ENCODE results near the gene TENM4.

TENM4 gene

DNA sequence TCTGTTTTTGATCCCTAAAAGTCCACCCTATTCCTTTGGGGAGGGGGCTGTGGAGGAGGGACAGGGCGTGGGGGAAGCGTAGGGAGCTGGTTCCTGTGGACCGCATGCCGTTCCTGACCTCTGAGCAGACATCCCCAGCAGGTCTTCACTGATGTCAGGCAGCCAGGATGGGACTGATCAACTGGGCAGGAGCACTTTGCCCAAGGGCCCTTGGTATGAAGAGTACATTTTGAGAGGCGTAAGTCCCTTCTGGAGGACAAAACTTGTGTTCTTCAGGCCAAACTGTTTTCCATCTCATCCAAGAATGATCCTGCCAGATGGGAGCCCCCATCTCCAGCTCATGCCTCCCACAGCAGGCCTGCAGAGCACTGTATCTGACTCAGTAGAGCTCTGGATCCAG is 785.3 kb downstream of the TENM4 start:
- Histone ChIP-seq H3K27ac (ENCODE audit: extremely low read depth, low read depth, low read length) (no peak overlapping the region), H3K36me3 (ENCODE audit: control insufficient read depth in 2 of 2, insufficient read depth in 1 of 2, low read length in 2 of 2) (no peaks in the 10 kb centered on the region), H3K4me3 (ENCODE audit: low read depth, low read length) (no peak overlapping the region), H3K4me1 (ENCODE audit: control insufficient read depth, insufficient read depth, low read length) (no peaks in the 10 kb centered on the region), H3K9me3 (ENCODE audit: control insufficient read depth, insufficient read depth, low read depth, low read length) (no peaks in the 10 kb centered on the region)
- POLR2A ChIA-PET: no interaction called here
- CTCF ChIA-PET: interaction anchor here (0.8 to 4.1 kb wide), 2 partner anchors 10 to 60 kb away, joined by 4 to 20 read pairs; no protein-coding TSS in a partner anchor
- TF ChIP-seq ZNF157 (tag by site-specific recombination; IDR thresholded peaks at IDR 0.05) (no peak), ZNF558 (tag by site-specific recombination; IDR thresholded peaks at IDR 0.05) (no peak)

DNA sequence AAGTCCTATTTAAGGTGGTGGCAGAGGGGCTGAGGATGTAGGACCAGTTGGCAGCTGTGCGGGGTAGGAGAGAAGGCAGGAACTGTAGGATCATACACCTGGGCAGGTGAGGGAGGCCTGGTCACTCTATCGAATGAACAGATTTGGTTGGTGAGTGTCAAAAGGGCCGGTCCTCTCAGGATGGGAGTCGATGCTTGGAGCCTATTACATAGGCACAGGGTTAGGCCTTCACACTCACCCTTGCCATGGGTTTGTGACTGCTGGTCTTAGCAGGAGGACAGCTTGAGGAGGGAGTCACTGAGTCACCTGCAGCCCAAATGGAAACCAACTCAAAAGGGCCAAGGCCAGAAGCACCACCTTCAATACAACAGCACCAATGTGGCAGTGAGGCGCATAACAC is 786.0 kb downstream of the TENM4 start:
- TF ChIP-seq, protein P1, sequence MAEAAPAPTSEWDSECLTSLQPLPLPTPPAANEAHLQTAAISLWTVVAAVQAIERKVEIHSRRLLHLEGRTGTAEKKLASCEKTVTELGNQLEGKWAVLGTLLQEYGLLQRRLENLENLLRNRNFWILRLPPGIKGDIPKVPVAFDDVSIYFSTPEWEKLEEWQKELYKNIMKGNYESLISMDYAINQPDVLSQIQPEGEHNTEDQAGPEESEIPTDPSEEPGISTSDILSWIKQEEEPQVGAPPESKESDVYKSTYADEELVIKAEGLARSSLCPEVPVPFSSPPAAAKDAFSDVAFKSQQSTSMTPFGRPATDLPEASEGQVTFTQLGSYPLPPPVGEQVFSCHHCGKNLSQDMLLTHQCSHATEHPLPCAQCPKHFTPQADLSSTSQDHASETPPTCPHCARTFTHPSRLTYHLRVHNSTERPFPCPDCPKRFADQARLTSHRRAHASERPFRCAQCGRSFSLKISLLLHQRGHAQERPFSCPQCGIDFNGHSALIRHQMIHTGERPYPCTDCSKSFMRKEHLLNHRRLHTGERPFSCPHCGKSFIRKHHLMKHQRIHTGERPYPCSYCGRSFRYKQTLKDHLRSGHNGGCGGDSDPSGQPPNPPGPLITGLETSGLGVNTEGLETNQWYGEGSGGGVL (tag by site-specific recombination; IDR thresholded peaks at IDR 0.05): no peak
- TF ChIP-seq ZBTB17 (tag by site-specific recombination; IDR thresholded peaks at IDR 0.05) (no peak), ZNF529 (tag by site-specific recombination; IDR thresholded peaks at IDR 0.05; ENCODE audit: insufficient replicate concordance) (no peak), ZNF24 (tag by site-specific recombination; IDR thresholded peaks at IDR 0.05) (no peak), ZNF211 (tag by site-specific recombination; IDR thresholded peaks at IDR 0.05; ENCODE audit: low read depth) (no peak), ZNF23 (tag by site-specific recombination; IDR thresholded peaks at IDR 0.05; ENCODE audit: borderline replicate concordance) (no peak), ZNF76 (tag by site-specific recombination; IDR thresholded peaks at IDR 0.05; ENCODE audit: borderline replicate concordance, low read depth) (no peak), ZNF132 (tag by site-specific recombination; IDR thresholded peaks at IDR 0.05; ENCODE audit: borderline replicate concordance) (no peak), ZNF514 (tag by site-specific recombination; IDR thresholded peaks at IDR 0.05) (no peak), OVOL3 (tag by site-specific recombination; IDR thresholded peaks at IDR 0.05) (no peak), ZNF274 (IDR thresholded peaks at IDR 0.05; ENCODE audit: low read length) (no peak), ZNF274 (tag by site-specific recombination; IDR thresholded peaks at IDR 0.05; ENCODE audit: borderline replicate concordance) (no peak)
- TF ChIP-seq, protein P2, sequence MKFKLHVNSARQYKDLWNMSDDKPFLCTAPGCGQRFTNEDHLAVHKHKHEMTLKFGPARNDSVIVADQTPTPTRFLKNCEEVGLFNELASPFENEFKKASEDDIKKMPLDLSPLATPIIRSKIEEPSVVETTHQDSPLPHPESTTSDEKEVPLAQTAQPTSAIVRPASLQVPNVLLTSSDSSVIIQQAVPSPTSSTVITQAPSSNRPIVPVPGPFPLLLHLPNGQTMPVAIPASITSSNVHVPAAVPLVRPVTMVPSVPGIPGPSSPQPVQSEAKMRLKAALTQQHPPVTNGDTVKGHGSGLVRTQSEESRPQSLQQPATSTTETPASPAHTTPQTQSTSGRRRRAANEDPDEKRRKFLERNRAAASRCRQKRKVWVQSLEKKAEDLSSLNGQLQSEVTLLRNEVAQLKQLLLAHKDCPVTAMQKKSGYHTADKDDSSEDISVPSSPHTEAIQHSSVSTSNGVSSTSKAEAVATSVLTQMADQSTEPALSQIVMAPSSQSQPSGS (tag by site-specific recombination; IDR thresholded peaks at IDR 0.05; ENCODE audit: low read depth): no peak
- Histone ChIP-seq H3K4me3 (ENCODE audit: low read depth, low read length) (no peak overlapping the region), H3K27ac (ENCODE audit: extremely low read depth, low read depth, low read length) (no peak overlapping the region), H3K36me3 (ENCODE audit: control insufficient read depth in 2 of 2, insufficient read depth in 1 of 2, low read length in 2 of 2) (no peaks in the 10 kb centered on the region), H3K9me3 (ENCODE audit: control insufficient read depth, insufficient read depth, low read depth, low read length) (no peaks in the 10 kb centered on the region), H3K4me1 (ENCODE audit: control insufficient read depth, insufficient read depth, low read length) (no peaks in the 10 kb centered on the region)
- ChIA-PET POLR2A (no interaction called here), CTCF (interaction anchor here (0.8 to 4.1 kb wide), 2 partner anchors 9 to 61 kb away, joined by 4 to 20 read pairs; no protein-coding TSS in a partner anchor)

DNA sequence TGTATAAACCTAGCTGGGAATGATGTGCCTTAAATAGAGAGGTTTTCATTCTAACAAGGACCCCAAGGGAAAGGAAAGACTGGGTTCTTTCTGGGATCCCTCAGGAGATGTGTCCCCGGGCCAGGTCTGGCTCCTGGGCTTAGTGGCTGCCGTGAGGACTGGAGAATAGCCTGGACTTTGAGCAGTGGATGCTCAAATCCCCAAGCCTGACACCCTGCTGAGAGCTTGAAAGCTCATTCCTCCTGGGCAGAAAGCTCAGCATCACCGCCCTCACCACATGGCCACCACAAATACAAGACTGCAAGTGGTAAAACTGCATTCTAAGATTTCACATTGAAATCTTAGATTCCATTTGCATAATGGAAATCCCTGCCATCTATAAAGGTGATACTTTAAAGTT is 786.8 kb downstream of the TENM4 start:
- Histone ChIP-seq H3K9me3 (ENCODE audit: control insufficient read depth, insufficient read depth, low read depth, low read length) (no peaks in the 10 kb centered on the region), H3K36me3 (ENCODE audit: control insufficient read depth in 2 of 2, insufficient read depth in 1 of 2, low read length in 2 of 2) (no peaks in the 10 kb centered on the region), H3K4me1 (ENCODE audit: control insufficient read depth, insufficient read depth, low read length) (no peaks in the 10 kb centered on the region), H3K4me3 (ENCODE audit: low read depth, low read length) (no peak overlapping the region), H3K27ac (ENCODE audit: extremely low read depth, low read depth, low read length) (no peak overlapping the region)
- ChIA-PET POLR2A (no interaction called here), CTCF (interaction anchor here (0.8 to 4.1 kb wide), 2 partner anchors 8 to 61 kb away, joined by 4 to 20 read pairs; no protein-coding TSS in a partner anchor)
- TF ChIP-seq ZIC2 (tag by site-specific recombination; IDR thresholded peaks at IDR 0.05) (peak; percentile 42), OSR2 (tag by site-specific recombination; IDR thresholded peaks at IDR 0.05) (no peak)
